Hepatocyte (in vitro differentiated cells): ENCODE measurements around the gene PRPS1L1.

Source experiments
- EZH2 ChIP-seq: fragments of 200-600 bp; sonication (generic); IDR thresholded peaks from 2 replicates; pipeline ENCODE4 v1.6.1; 2016; ENCODE audit warnings: antibody characterized with exemption, mild to moderate bottlenecking, borderline replicate concordance
- TF ChIP-seq, protein P1 (sequence below): fragments of 200-600 bp; sonication (generic); IDR thresholded peaks from 2 replicates; pipeline ENCODE4 v1.5.1; 2016; ENCODE audit warnings: antibody characterized with exemption, mild to moderate bottlenecking; ENCODE audit not compliant: poor library complexity

DNA sequence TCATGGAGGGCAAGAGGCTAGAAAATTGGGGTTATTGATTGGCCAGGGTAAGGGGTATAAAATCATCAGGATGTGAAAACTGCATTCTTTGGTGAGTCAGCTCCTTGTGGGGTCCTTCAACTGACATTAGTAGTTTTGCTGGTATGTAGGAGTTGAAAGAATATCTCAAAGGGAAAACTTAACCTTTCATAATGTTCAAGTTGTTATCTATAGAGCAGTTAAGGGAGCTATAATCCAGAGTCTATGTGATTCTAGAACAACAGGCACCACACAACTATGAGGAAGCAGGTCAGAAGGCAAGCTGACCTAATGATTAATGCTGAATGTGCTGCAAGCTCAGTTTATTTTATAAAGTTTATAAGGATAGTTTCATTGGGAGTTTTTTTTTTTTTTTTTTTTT, 13.7 kb downstream of the PRPS1L1 start:
- TF ChIP-seq, protein P1, sequence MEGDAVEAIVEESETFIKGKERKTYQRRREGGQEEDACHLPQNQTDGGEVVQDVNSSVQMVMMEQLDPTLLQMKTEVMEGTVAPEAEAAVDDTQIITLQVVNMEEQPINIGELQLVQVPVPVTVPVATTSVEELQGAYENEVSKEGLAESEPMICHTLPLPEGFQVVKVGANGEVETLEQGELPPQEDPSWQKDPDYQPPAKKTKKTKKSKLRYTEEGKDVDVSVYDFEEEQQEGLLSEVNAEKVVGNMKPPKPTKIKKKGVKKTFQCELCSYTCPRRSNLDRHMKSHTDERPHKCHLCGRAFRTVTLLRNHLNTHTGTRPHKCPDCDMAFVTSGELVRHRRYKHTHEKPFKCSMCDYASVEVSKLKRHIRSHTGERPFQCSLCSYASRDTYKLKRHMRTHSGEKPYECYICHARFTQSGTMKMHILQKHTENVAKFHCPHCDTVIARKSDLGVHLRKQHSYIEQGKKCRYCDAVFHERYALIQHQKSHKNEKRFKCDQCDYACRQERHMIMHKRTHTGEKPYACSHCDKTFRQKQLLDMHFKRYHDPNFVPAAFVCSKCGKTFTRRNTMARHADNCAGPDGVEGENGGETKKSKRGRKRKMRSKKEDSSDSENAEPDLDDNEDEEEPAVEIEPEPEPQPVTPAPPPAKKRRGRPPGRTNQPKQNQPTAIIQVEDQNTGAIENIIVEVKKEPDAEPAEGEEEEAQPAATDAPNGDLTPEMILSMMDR = no peak
- no peak for TF ChIP-seq EZH2
